ENCODE measurements around the gene MYO7B.

DNA sequence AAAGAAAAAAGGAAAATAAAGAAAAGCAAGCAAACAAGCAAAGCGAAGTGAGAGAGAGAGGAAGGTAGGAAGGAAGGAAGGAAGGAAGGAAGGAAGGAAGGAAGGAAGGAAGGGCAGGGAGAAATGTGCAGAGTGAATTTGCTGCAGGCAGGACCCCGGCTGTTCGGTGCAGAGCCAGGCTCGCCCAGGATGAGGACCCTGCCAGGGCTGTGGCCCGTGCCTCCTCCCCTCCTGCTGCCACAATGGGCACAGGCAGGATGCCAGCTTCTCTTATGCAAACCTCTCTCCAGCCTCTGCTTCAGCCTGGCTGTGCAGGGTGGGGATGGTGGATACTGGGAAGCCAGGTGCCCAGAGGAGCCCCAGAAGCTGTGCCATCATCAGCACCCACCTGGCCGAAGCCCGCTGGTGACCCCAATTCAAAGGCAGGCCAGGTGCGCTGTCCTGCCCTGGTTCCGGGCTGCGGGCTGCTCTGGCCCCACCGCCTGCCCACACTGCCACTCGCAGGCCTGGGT, 113.7 kb downstream of the MYO7B start:
- TF ChIP-seq, protein P1, sequence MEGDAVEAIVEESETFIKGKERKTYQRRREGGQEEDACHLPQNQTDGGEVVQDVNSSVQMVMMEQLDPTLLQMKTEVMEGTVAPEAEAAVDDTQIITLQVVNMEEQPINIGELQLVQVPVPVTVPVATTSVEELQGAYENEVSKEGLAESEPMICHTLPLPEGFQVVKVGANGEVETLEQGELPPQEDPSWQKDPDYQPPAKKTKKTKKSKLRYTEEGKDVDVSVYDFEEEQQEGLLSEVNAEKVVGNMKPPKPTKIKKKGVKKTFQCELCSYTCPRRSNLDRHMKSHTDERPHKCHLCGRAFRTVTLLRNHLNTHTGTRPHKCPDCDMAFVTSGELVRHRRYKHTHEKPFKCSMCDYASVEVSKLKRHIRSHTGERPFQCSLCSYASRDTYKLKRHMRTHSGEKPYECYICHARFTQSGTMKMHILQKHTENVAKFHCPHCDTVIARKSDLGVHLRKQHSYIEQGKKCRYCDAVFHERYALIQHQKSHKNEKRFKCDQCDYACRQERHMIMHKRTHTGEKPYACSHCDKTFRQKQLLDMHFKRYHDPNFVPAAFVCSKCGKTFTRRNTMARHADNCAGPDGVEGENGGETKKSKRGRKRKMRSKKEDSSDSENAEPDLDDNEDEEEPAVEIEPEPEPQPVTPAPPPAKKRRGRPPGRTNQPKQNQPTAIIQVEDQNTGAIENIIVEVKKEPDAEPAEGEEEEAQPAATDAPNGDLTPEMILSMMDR (IDR thresholded peaks at IDR 0.05) = no peak
- no peak for TF ChIP-seq EZH2 (IDR thresholded peaks at IDR 0.05; ENCODE audit: borderline replicate concordance, insufficient read depth, low read depth, low read length, poor library complexity, severe bottlenecking)

Data from B cell (primary cell).